ENCODE results near the gene NFATC1. TPM values are rescaled to one million over a fixed set of nuclear protein-coding genes. Genes with fewer than 3 reads are reported as not detected.

Gene NFATC1
- polyA plus RNA-seq, 4 donors: 5.5 to 14.8 (median 7.1) TPM

DNA sequence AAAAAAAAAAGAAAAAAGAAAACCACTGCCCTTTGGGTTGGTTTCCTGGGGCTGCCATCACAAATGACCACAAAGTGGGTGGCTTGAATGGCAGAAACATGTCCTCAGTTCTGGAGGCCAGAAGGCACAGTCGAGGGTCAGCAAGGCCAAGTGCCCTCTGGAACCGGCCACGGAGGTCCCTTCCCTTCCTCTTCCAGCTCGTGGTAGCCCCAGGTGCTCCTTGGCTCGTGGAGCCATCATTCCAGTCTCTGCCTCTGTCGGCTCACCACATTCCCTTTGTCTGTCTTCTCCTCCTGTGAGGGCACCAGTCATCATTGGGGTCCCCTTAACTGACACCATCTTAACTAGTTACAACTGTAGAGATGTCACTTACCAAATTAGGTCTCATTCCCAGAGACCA is 8.5 kb upstream of the NFATC1 start:
- no peak for DNase-seq (ENCODE audit: low read depth in 4 of 4, low spot score in 3 of 4)

DNA sequence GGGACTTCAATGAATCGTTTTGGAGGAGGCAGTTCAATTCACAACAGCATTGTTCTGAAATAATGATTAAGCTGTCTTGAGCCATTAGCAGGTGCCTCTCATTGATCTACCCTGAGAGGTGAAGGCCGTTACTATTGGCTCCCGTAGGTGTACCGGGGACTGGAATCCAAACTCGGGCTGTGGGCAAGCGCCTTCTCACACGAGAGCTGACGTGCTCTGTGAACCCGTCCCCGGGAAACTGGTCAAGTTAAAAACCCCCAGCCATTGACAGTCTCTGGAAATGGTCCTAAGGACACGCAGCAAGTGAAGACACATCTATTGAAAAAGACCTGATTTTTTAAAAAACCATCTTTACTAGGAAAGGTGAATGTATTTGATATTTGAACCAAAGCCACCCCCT is 8.1 kb upstream of the NFATC1 start:
- no peak for DNase-seq (ENCODE audit: low read depth in 4 of 4, low spot score in 3 of 4)

DNA sequence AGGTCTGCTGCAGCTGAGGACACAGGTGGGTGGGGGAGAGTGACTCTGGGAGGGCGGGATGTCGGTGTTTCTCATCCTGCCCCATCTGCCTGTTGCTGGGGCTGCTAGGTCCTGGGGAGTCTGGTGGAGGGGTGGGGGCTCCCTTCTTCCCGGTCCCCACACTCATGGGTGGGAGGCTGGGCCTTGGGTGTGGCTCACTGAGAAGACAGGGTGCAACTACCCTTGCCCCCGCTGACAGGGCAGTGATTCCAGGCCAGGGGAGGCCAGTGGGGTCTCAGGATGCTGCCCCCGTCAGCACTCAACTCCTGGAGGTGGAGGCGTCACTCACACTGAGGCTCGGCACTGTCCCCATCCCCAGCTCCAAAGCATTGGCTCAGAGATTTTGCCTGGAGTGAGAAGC is 7.7 kb upstream of the NFATC1 start:
- DNase-seq (ENCODE audit: low read depth in 4 of 4, low spot score in 3 of 4): no peak

DNA sequence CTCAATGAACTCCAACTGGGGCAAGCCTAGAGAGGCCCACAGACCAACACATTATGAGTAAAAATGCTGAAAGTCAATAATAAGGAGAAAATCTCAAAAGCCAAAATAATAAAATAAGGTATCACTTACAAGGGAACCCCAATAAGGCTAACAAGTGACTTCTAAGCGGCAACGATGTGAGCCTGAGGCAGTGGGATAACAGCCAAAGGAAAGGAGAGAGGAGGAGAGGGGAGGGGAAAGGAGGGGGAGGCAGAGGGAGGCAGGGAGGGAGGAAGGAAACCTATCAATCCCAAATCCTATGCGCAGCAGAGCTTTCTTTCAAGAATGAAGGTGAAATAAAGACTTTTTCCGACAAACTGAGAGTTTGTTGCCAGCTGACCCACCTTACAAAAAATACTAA is 6.0 kb upstream of the NFATC1 start:
- DNase-seq (ENCODE audit: low read depth in 4 of 4, low spot score in 3 of 4): no peak

DNA sequence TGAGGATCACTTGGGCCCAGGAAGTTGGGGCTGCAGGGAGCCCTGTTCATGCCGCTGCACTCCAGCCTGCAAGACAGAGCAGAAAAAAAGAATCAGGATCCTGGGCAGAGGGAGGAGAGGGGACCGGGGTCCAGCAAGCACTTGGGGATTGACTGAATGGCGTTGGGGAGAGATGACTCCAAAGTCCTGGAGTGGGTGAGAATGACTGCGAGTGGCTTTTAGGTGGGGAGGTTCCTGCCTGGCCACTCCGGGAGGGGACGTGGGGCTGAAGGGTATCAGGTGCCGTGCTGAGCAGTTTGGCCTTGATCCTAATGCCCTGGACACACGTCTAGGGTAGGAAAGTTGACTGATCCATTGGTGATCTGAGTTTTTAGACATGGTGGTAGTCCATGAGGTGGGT is 3.5 kb upstream of the NFATC1 start:
- DNase-seq (ENCODE audit: low read depth in 4 of 4, low spot score in 3 of 4): no peak

DNA sequence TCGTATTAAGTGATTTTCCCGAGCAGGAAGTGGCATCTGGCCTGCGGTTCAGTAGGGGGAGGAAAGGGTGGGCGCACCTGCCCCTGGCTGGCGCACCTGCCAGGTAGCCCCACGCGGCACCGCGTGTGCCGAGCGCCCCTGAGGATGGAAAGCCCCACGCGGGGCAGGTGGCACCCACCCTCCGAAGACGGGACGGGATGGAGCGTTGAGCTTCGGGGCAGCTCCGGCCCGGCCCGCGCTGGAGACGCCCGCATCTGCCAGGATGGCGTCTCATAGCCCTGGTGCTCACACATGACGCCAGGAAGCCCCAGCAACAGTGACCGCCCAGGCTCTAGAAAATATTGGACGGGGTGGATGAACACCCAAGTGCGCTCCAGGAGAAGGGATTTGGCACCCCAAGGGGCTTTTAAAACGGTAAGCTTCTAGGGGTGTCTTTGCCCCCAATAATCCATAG is 2.5 kb upstream of the NFATC1 start:
- DNase-seq (ENCODE audit: low read depth in 4 of 4, low spot score in 3 of 4): no peak

DNA sequence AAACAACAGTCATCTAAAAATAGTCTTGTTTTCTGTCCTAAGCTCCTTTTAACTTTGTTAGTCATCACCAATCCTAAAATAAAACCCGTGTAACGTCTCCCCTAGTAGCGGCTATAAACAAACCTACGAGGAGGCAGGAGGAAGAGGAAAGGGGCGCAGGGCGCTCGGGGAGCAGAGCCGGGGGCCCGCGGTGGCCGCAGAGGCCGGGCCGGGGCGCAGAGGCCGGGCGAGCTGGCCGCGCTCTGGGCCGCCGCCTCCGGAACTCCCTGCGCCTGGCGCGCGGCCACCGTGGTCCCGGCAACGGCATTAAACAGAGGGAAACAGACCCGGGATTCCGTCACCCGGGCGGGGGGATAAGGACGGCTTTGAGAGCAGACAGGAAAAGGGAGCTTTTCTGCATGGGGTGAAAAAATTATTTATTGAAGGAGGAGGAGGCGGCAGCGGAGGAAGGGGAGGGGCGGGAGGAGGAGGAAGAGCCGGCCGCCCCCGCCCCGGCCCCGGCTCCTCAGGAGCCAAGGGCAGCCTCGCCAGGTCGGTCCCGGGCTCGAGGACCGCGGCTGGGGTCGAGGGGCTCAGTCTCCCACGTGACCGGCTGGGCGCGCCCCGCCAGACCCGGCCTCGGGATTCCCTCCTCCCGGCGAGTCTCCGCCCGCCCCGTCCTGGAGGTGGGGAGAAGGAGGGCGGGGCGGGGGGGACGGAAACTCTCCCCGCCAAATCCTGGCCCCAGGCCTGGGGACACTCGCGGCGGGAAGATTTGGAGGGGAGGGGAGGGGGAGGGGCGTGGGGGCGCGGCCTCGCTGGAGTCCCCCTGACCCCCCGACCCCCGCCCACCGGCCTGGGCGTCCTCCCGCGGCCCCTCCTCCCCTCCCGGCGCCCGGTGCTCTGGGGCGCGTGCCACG is 1.8 kb upstream of the NFATC1 start:
- DNase-seq (ENCODE audit: low read depth in 4 of 4, low spot score in 3 of 4): peak; percentile 70 to 82 (median 74)

DNA sequence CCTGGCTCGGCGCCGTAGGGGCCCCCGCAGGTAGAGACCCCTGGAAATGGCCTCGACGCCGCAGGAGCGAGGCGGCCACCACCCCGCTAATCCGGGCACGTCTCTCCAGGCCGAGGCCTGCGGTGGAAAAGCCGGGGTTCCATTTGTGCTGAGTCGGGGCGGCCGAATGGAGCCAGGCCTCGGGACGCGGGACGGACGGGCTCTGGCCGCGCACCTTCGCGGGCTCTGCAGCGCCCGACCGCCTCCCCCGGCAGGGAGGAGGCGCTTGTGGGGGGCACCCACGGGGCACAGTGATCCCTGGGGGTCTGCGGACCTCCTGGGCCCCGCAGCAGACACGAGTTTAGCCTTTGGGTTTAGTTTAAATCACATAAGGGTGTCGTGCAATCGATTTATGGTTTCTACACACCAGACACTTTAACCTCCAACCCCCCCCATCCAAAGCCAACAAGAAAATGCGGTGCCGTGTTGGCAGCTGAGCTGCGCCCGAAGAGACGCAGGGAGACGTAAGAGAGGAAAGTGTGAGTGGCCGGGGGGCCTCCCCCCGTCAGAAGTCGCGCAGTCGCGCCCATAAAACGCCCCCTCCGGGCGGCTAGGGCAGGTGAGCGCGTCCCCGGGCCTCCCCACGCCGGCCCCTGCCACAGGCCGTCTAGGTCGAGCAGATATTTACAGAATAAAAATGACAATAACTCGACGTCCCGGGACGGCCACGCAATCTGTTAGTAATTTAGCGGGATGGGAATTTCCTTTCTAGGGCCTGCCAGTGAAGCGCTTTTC is 1.0 kb upstream of the NFATC1 start:
- no peak for DNase-seq (ENCODE audit: low read depth in 4 of 4, low spot score in 3 of 4)

DNA sequence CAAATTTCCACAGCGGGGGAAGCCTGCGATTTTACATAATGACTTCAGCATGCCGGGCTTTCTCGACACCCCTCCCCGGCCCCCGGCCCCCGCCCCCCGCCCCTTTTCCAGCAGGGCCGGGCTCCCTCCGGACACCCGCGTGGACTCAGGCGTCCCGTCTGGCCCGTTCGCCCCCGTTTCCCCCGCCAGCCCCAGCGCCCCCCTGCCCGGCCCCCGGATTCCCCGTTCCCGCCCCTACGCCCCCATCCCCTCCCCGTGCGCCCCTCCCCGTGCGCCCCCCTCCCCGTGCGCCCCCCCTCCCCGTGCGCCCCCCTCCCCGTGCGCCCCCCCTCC is 456 bp upstream of the NFATC1 start:
- no peak for DNase-seq (ENCODE audit: low read depth in 4 of 4, low spot score in 3 of 4)

DNA sequence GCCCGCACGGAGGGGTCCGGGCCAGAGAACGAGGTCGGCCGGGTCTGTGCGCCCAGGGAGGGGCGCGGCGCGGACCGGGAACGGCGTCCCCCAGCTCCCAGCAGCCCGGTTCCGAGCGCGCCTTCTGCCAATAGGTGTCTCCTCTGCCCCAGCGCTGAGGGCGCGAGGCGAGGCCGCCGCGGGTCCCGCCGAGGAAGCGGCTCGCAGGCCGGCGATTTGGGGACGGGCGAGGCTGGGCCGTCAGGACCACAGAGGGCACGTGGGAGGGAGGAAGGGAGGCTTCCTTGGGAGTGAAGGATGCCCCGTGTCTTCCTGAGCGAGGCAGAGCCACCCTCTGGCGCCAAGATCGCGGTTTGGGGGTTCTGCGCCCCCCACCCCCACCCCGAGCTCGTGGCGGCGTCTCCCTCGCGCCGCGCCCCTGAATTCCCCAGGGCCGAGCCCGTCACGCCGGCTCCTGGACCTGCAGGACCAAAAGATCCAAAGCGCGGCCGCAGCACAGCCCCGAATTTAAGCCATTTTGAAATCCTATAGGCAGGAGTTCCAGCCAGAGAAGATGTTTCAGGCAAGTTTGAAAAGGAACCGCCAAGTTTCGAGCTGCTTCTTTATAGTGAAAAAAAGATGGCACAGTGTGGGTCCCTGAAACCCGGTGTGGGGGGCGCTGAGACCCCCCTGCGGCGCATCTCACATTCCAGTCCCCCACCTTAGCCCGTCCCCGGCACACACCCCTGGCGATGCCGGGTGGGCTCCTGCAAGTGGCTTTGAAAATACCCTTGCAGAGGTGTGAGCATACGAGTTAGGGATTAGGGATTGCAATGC is 909 bp downstream of the NFATC1 start:
- no peak for DNase-seq (ENCODE audit: low read depth in 4 of 4, low spot score in 3 of 4)

DNA sequence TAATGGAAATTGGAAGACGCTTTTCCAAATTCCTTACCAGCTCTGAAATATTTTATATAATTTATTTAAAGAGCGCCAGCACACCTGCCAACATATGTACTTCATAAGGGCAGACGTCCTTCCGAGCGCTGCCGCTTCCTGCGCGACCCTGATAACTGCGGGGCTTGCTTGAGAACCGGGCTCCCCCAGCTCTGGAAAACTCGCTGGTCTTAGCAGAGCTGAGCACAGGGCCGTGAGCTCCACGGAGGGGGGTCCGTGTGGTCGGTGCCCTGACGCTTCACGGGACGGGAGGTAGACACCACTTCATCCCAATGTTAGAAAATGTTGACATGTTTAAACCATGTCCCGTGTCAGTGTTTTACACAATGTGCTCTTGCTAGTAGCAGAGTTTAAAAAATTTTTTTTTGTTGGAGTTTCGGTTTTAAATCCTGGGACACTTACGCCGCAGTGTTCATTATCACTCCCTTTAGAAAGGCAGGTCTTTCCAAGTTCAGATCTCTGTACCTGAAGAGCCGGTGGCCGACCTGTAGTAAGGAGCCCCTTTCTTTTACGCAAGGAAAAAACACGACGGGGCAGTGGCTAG is 1.6 kb downstream of the NFATC1 start:
- DNase-seq (ENCODE audit: low read depth in 4 of 4, low spot score in 3 of 4): no peak

DNA sequence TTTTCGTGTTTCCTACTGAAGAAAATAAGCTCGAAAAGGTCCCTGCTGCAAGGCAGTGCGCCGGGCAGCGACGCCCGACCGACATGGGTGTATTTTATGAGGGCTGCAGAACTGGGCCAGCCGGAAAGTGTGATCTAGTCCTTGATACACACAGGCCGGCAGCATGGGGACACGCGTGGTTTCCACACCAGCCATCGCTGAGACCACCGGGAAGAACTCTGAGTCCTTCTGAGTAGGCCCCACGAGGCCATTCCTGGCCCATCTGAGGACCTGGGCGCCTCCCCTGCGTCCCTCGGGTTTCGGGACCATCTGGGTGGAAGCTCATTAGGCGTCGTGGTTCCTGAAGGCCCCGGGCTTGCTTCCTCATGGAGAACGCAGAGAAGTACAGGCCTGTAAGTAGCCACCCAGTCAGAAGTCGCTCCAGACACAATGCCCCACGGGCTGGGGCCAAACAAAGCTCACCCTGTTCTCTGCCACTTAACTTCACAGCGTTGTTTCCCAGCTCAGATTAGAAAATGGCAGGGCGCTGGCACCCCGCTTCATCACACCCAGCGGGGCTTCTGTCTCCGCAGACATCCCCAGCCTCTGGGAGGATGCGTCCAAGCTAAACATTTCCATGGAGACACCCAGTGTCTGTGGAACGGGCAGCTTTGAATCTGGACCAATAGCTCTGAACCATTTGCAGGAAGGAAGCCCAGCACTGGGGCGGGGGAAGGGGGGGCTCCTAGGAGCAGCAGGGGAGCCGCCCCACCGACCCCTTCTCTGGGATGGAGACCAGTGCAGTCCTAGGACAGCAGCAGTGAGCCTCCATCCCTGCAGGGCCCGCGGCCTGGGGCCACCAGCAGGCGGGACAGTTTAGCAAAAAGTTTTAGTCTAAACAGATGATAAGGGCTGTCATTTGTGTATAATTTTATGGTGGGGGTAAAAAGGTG is 2.4 kb downstream of the NFATC1 start:
- no peak for DNase-seq (ENCODE audit: low read depth in 4 of 4, low spot score in 3 of 4)

DNA sequence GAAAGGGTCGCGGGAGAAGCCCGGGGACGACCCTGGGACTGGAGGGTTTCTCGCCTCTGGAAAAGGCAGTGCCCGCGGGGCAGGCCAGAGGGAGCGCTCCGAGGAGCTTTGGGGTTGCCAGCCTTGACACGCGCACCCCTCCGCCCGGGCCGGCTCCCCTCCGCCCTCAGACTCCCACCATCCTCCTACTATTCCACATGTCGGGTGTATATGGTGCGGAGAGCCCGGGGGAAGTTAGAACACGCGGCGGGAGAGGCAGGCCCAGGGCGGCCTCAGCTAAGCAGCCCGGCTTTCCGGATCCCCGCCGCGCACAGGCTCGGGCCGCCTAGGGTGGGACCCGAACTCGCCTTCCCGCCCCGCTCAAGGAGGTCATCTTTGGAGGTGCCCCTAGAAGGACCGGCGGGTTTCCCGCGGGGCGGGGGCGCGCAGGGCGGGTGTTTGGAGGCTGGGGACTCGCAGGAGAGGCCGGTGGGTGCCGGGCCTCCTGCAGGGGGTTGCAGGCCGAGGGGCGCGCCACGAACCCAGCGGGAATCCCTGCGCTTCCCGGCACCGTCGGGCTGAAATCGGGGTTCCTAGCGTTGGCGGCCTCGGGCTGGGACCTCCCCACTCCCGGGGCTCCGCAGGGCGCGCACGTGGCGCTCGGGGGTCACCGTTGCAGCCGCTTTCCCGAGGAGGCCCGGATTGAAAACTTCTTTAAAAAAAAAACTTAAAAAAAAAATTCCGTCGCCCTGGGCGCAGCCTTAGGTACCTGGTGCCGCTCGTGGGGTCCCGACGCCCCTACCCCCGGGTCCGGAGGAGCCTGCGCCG is 3.7 kb downstream of the NFATC1 start:
- no peak for DNase-seq (ENCODE audit: low read depth in 4 of 4, low spot score in 3 of 4)

DNA sequence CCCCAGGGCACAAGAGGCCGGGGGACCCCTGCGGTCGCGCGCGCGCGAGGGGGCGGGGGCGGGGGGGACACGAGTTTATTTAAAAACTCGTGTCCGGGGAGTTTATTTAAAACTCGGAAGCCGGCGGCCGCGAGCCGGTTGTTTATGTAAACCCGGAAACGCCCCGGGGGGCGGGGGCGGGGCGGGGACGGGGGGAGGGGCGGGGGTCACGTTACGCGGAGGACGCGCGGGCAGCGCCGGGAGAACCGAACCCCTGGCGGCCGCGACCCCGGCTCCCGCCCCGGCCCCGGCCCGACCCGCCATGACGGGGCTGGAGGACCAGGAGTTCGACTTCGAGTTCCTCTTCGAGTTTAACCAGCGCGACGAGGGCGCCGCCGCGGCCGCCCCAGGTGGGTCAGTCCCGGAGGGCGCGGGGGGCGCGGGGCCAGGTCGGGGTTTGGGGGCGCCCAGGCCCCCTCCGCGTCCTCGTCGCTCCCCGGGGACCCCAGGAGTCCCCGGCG is 4.4 kb downstream of the NFATC1 start:
- DNase-seq (ENCODE audit: low read depth in 4 of 4, low spot score in 3 of 4): no peak

DNA sequence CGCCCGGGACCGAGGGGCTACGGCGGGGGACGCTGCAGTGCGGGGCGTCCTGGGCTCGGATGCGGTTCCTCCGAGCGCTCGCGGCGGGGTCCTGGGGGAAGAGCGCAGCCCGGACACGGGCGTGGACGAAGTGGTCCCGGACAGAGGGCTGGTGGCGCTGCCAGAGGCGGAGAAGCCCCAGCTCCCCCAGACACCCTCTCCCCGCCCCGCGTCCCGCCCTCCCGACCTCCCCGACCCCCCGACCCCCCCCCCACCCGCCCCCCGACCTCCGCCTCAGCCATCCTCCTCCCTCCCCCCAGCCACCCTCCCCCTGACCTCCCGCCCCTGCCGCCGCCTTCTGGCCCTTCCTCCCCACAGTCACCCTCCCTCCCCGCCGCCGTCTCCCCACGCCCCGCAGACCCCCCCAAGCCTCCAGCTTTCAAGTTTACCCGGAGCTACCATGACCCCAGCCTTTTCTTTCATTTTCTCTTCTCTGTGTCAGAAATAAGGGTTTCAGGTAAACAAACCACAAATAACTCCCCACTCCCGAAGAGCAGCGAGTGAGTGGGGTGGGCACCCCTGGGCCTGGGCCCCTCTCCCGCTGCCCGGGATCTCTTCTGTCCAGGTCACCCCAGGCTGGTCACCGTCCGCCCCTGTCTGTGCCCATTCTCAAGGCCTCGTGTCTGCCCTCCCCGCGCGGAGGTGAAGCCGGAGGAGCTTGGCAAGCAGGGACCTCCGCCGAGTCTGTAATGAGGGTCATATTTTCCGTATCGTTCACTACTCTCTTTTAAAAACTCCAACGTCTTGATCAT is 5.1 kb downstream of the NFATC1 start:
- no peak for DNase-seq (ENCODE audit: low read depth in 4 of 4, low spot score in 3 of 4)

DNA sequence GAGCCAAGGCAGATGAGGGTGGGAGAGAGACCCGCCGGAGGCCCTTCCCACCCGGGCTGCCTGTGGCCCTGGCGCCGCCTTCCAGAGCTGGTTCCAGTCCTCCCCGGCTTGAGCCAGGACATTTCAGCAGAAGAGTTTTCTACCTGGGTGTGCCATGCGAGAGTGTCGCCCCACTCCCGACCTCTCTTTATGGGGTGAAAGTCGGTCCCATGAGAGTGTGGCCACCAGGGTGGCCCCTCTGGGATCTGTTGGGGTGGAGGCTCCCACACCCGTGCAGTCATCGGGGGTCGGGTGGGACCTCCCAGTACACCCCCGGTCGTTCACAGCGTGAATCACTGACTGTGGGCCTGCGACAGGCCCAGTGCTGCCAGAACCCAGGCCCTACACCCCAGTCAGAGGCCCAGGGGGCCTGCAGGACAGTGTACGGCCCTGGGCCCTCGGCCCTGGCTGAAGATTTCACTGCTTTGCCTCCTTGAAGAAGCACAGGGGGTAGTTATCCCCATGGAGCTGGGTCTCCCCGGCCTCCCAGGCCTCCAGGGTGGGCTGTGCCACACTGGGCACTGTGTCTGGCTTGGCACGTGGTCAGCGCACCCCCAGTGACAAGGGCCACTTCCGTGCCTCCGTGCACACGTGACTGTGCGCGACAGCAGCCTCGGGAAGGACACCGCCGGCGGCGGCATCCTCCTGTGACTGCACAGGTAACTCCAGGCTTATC is 5.9 kb downstream of the NFATC1 start:
- no peak for DNase-seq (ENCODE audit: low read depth in 4 of 4, low spot score in 3 of 4)

DNA sequence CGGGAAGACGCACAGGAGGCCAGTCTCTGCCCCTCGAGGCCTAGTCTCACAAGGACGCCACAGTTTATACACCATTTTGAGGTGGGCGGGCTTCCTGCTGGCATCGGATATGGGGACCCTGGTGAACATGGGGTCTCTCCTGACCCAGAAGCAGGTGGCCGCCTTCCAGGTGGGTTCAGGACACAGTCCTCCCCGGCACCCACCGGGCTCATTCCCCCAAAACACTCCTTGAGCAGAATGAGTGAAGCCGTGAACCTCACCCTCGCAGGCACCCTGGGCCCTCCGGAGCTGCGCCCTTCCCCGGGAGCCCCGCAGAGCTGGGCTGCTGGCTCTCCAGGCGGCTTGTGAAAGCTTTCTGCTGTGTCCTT is 6.5 kb downstream of the NFATC1 start:
- no peak for DNase-seq (ENCODE audit: low read depth in 4 of 4, low spot score in 3 of 4)

Measured in left renal pelvis (tissue), 4 donors.